Right renal pelvis (tissue), 4 donors: ENCODE results near the gene TPSB2. TPM values are rescaled to one million over a fixed set of nuclear protein-coding genes. Genes with fewer than 3 reads are reported as not detected.
"Not testable (repeated sequence)": the region's sequence is repeated elsewhere in the genome, so short reads cannot be mapped to it uniquely, and the experiment has no call there.

Experiments used
- DNase-seq, 4 donors: peaks; one replicate each; pipeline ENCODE4 v3.0.0-alpha.2; 2013; ENCODE audit warnings: low read depth in 4 of 4, low spot score in 3 of 4, missing footprints in 1 of 4
- polyA plus RNA-seq, 4 donors: library from polyadenylated mRNA; unstranded; fragments of 120-200 nt; gene quantifications; one replicate each; pipeline ENCODE4 v1.2.1, GENCODE V29; 2013; ENCODE audit not compliant: insufficient read length in 4 of 4

TPSB2 gene
- polyA plus RNA-seq, 4 donors = 0.16 TPM; not detected in 3

- DNase-seq = no peak
Observed at GRCh38 chr16:1262210-1262845, 32.3 kb upstream of the TPSB2 start.

- no peak for DNase-seq
Observed at GRCh38 chr16:1261131-1261892, 31.3 kb upstream of the TPSB2 start.

- no peak for DNase-seq
Observed at GRCh38 chr16:1260101-1260680, 30.2 kb upstream of the TPSB2 start.

GRCh38 chr16:1259760-1260068 lies 29.7 kb upstream of the TPSB2 start:
- DNase-seq = no peak

- no peak for DNase-seq
Observed at GRCh38 chr16:1258906-1259759, 29.1 kb upstream of the TPSB2 start.

- DNase-seq = no peak
Observed at GRCh38 chr16:1258225-1258600, 28.2 kb upstream of the TPSB2 start.

GRCh38 chr16:1257561-1258224 lies 27.7 kb upstream of the TPSB2 start:
- DNase-seq = no peak

- no peak for DNase-seq
Observed at GRCh38 chr16:1256874-1257322, 26.9 kb upstream of the TPSB2 start.

GRCh38 chr16:1256296-1256873 lies 26.4 kb upstream of the TPSB2 start:
- DNase-seq = not testable (repeated sequence)

- not testable (repeated sequence) for DNase-seq
Observed at GRCh38 chr16:1255276-1256122, 25.5 kb upstream of the TPSB2 start, which contains the start of gene TPSD1. Gene TPSD1, plus strand, starts transcription at chr16:1256069. Its CDS starts 212 bp downstream, at chr16:1256281.

GRCh38 chr16:1254821-1255220 lies 24.8 kb upstream of the TPSB2 start:
- DNase-seq = not testable (repeated sequence)

- DNase-seq = not testable (repeated sequence)
Observed at GRCh38 chr16:1253701-1254364, 23.8 kb upstream of the TPSB2 start.

- not testable (repeated sequence) for DNase-seq
Observed at GRCh38 chr16:1249031-1249755, 19.2 kb upstream of the TPSB2 start.

- not testable (repeated sequence) for DNase-seq
Observed at GRCh38 chr16:1247903-1248537, 18.0 kb upstream of the TPSB2 start.

GRCh38 chr16:1245452-1246020 lies 15.6 kb upstream of the TPSB2 start:
- DNase-seq = no peak

GRCh38 chr16:1244881-1245280 lies 14.9 kb upstream of the TPSB2 start:
- no peak for DNase-seq
